Activated naive CD8-positive, alpha-beta T cell treated with anti-CD3 and anti-CD28 coated beads, Interleukin-2, amount 10 ng/mL, durations not matched to agents 7 days and 5 days (primary cell): ENCODE measurements around the gene ZNF283. TPM values are rescaled to one million over a fixed set of nuclear protein-coding genes. Genes with fewer than 3 reads are reported as not detected.

Source experiments
- ATAC-seq: fragments of 150-1000 bp; cut with Tn5 transposase; one replicate; pipeline ENCODE4 v1.10.0; 2021; ENCODE audit warnings: low read depth, moderate library complexity
- POLR2A ChIA-PET: fragments of 350-600 bp; sonication (Branson Sonifier 250); formaldehyde crosslinking; loops from one replicate; lab custom pipeline; 2021; ENCODE audit warnings: antibody characterized with exemption; lab: Charles Lee
- DNase-seq: peaks from one replicate; pipeline ENCODE4 v3.0.0; 2021
- H3K27ac Mint-ChIP-seq: one replicate; pipeline ENCODE4 v1.8.0; 2022; ENCODE audit warnings: mild to moderate bottlenecking, mixed read lengths
- H3K27me3 Mint-ChIP-seq: one replicate; pipeline ENCODE4 v1.8.0; 2022; ENCODE audit warnings: mild to moderate bottlenecking, moderate library complexity, mixed read lengths
- H3K36me3 Mint-ChIP-seq: one replicate; pipeline ENCODE4 v1.8.0; 2021; ENCODE audit warnings: mild to moderate bottlenecking, mixed read lengths
- H3K4me1 Mint-ChIP-seq: one replicate; pipeline ENCODE4 v1.8.0; 2021; ENCODE audit warnings: mixed read lengths
- H3K4me3 Mint-ChIP-seq: one replicate; pipeline ENCODE4 v1.8.0; 2022; ENCODE audit warnings: mild to moderate bottlenecking, moderate library complexity, mixed read lengths
- H3K9me3 Mint-ChIP-seq: one replicate; pipeline ENCODE4 v1.8.0; 2021; ENCODE audit warnings: mixed read lengths
- total RNA-seq, 2 experiments: library from RNA; stranded (reverse); gene quantifications; one replicate each; pipeline ENCODE4 v1.2.3, GENCODE V29; 2021

The ZNF283 gene
- 10 to 100 TPM; 11.5 TPM for total RNA-seq

- POLR2A ChIA-PET: interaction anchor here (0.7 to 1.3 kb wide), 5 partner anchors 47 to 338 kb away, joined by 3 to 5 read pairs (median 4); partner anchors contain the start of genes KCNN4, ZNF226 and ZNF45
- peak; percentile 82 for DNase-seq
- Mint-ChIP-seq H3K27me3 (peaks cover 10% of the 10 kb centered on the region), H3K4me1 (peaks cover 13% of the 10 kb centered on the region), H3K4me3 (peak within 1 kb of the TSS; percentile 86), H3K9me3 (peaks cover 19% of the 10 kb centered on the region), H3K27ac (peak within 1 kb of the TSS; percentile 73), H3K36me3 (peaks cover 36% of the 10 kb centered on the region)
- ATAC-seq: peak; percentile 89
These were observed at the start of gene ZNF283 for GRCh38 chr19:43826787-43827754. Gene ZNF283 (plus strand): TSS chr19:43827321. CDS start chr19:43833505, 6,184 bp downstream.

- no peak for DNase-seq
- no peaks in the 10 kb centered on the region for H3K27me3 Mint-ChIP-seq
- POLR2A ChIA-PET: interaction anchor here (0.6 to 7.1 kb wide), 6 partner anchors 11 to 110 kb away, joined by 3 to 74 read pairs (median 8); partner anchors contain the start of gene SMG9
These were observed 48.5 kb upstream of the ZNF283 start for GRCh38 chr19:43778651-43779050.

GRCh38 chr19:43779147-43779819 is 47.8 kb upstream of the ZNF283 start:
- Mint-ChIP-seq H3K4me3 (peak overlapping the region; percentile 84), H3K4me1 (peaks cover 56% of the 10 kb centered on the region), H3K9me3 (no peaks in the 10 kb centered on the region), H3K27me3 (no peaks in the 10 kb centered on the region), H3K36me3 (peaks cover 5% of the 10 kb centered on the region), H3K27ac (peak overlapping the region; percentile 84)
- DNase-seq (no peak), ATAC-seq (no peak)
- POLR2A ChIA-PET: interaction anchor here (0.6 to 7.1 kb wide), 9 partner anchors 12 to 889 kb away, joined by 3 to 74 read pairs (median 6); partner anchors contain the start of genes SMG9 and ZNF283

More at GRCh38 chr19:43778651-43779050, 48.5 kb upstream of the ZNF283 start:
- H3K4me3 Mint-ChIP-seq: peak overlapping the region; percentile 84
- ATAC-seq: no peak
- H3K9me3 Mint-ChIP-seq: no peaks in the 10 kb centered on the region
- H3K27ac Mint-ChIP-seq: peak overlapping the region; percentile 84
- H3K36me3 Mint-ChIP-seq: peaks cover 5% of the 10 kb centered on the region
- H3K4me1 Mint-ChIP-seq: peaks cover 50% of the 10 kb centered on the region

GRCh38 chr19:43779820-43780219 is 47.3 kb upstream of the ZNF283 start:
- no peak for ATAC-seq
- Mint-ChIP-seq H3K4me3 (peak overlapping the region; percentile 84), H3K9me3 (no peaks in the 10 kb centered on the region), H3K4me1 (peaks cover 61% of the 10 kb centered on the region), H3K27ac (peak overlapping the region; percentile 84), H3K27me3 (no peaks in the 10 kb centered on the region), H3K36me3 (peaks cover 5% of the 10 kb centered on the region)
- POLR2A ChIA-PET: interaction anchor here (0.6 to 7.1 kb wide), 8 partner anchors 13 to 889 kb away, joined by 3 to 74 read pairs (median 6); partner anchors contain the start of genes SMG9 and ZNF283
- DNase-seq: no peak

GRCh38 chr19:43780706-43781525 is 46.2 kb upstream of the ZNF283 start, which contains the start of gene KCNN4:
Gene KCNN4 (minus strand): TSS chr19:43780973. CDS start chr19:43780861, 112 bp downstream.
- Mint-ChIP-seq H3K36me3 (peaks cover 2% of the 10 kb centered on the region), H3K27ac (peak within 1 kb of the TSS; percentile 84), H3K4me1 (peaks cover 62% of the 10 kb centered on the region), H3K4me3 (peak within 1 kb of the TSS; percentile 84), H3K27me3 (no peaks in the 10 kb centered on the region), H3K9me3 (no peaks in the 10 kb centered on the region)
- POLR2A ChIA-PET: interaction anchor here (1.1 to 7.1 kb wide), 7 partner anchors 14 to 46 kb away, joined by 3 to 74 read pairs (median 8); partner anchors contain the start of genes SMG9 and ZNF283
- DNase-seq (peak; percentile 72), ATAC-seq (peak; percentile 67)

- no peaks in the 10 kb centered on the region for H3K36me3 Mint-ChIP-seq
- peak overlapping the region; percentile 85 for H3K27ac Mint-ChIP-seq
- peaks cover 3% of the 10 kb centered on the region for H3K27me3 Mint-ChIP-seq
- POLR2A ChIA-PET: interaction anchor here (0.5 to 7.1 kb wide), 4 partner anchors 14 to 222 kb away, joined by 3 to 74 read pairs (median 37); partner anchors contain the start of gene SMG9
- peak overlapping the region; percentile 84 for H3K4me3 Mint-ChIP-seq
- no peaks in the 10 kb centered on the region for H3K9me3 Mint-ChIP-seq
- no peak for ATAC-seq
- peaks cover 57% of the 10 kb centered on the region for H3K4me1 Mint-ChIP-seq
- DNase-seq: no peak
These were observed 45.4 kb upstream of the ZNF283 start for GRCh38 chr19:43781630-43782310.

GRCh38 chr19:43782311-43782660 is 44.8 kb upstream of the ZNF283 start:
- Mint-ChIP-seq H3K4me3 (peak overlapping the region; percentile 84), H3K4me1 (peaks cover 51% of the 10 kb centered on the region), H3K27ac (peak overlapping the region; percentile 85), H3K27me3 (peaks cover 3% of the 10 kb centered on the region), H3K9me3 (no peaks in the 10 kb centered on the region), H3K36me3 (no peaks in the 10 kb centered on the region)
- DNase-seq: no peak
- POLR2A ChIA-PET: interaction anchor here (0.5 to 5.9 kb wide), 2 partner anchors 15 to 223 kb away, joined by 7 to 74 read pairs; no protein-coding TSS in a partner anchor
- no peak for ATAC-seq

- Mint-ChIP-seq H3K4me3 (peak overlapping the region; percentile 84), H3K27me3 (peaks cover 5% of the 10 kb centered on the region), H3K9me3 (no peaks in the 10 kb centered on the region), H3K4me1 (peaks cover 49% of the 10 kb centered on the region), H3K27ac (peak overlapping the region; percentile 85), H3K36me3 (no peaks in the 10 kb centered on the region)
- ATAC-seq (peak; percentile 4), DNase-seq (no peak)
- POLR2A ChIA-PET: interaction anchor here (5.9 kb wide), 1 partner anchor 15 kb away, joined by 74 read pairs; no protein-coding TSS in a partner anchor
These were observed 44.4 kb upstream of the ZNF283 start for GRCh38 chr19:43782689-43783231.

GRCh38 chr19:43783636-43784035 is 43.5 kb upstream of the ZNF283 start:
- peak overlapping the region; percentile 71 for H3K4me3 Mint-ChIP-seq
- POLR2A ChIA-PET: interaction anchor here (0.7 kb wide), 1 partner anchor 9 kb away, joined by 5 read pairs; no protein-coding TSS in a partner anchor

GRCh38 chr19:43784241-43784980 is 42.7 kb upstream of the ZNF283 start:
- H3K27ac Mint-ChIP-seq: peak overlapping the region; percentile 95
- no peaks in the 10 kb centered on the region for H3K36me3 Mint-ChIP-seq
- POLR2A ChIA-PET: interaction anchor here (1.1 to 1.4 kb wide), 3 partner anchors 30 to 39 kb away, joined by 3 to 6 read pairs (median 4); partner anchors contain the start of gene SMG9
- H3K4me3 Mint-ChIP-seq: peak overlapping the region; percentile 71
- DNase-seq (no peak), ATAC-seq (peak; percentile 28)
- H3K4me1 Mint-ChIP-seq: peaks cover 38% of the 10 kb centered on the region
- H3K9me3 Mint-ChIP-seq: no peaks in the 10 kb centered on the region
- peaks cover 5% of the 10 kb centered on the region for H3K27me3 Mint-ChIP-seq

More at GRCh38 chr19:43783636-43784035, 43.5 kb upstream of the ZNF283 start:
- peaks cover 5% of the 10 kb centered on the region for H3K27me3 Mint-ChIP-seq
- ATAC-seq: no peak
- no peaks in the 10 kb centered on the region for H3K36me3 Mint-ChIP-seq
- H3K9me3 Mint-ChIP-seq: no peaks in the 10 kb centered on the region
- H3K4me1 Mint-ChIP-seq: peaks cover 40% of the 10 kb centered on the region
- H3K27ac Mint-ChIP-seq: peak overlapping the region; percentile 95
- DNase-seq: no peak
